ENCODE measurements around the gene MAP1LC3C. TPM values are rescaled to one million over a fixed set of nuclear protein-coding genes. Genes with fewer than 3 reads are reported as not detected.

The MAP1LC3C gene
- total RNA-seq, 2 experiments from 2014 or later = not detected

GRCh38 chr1:241979926-241980325, 19.0 kb downstream of the MAP1LC3C start:
- no peak overlapping the region for H3K4me3 ChIP-seq (ENCODE audit: low read depth, low read length, poor library complexity, severe bottlenecking)
- no TSS peak for BruUV-seq (replicated peaks)
- no peaks in the 10 kb centered on the region for H3K9me2 ChIP-seq (ENCODE audit: insufficient read depth, low read length)
- POLR2A ChIA-PET = interaction anchor here (0.5 to 0.7 kb wide), 2 partner anchors 43 to 88 kb away, joined by 3 to 4 read pairs; no protein-coding TSS in a partner anchor
- no peaks in the 10 kb centered on the region for H3K79me2 ChIP-seq (ENCODE audit: insufficient read depth, low read depth, low read length)
- no peak for DNase-seq (ENCODE audit: low spot score)
- CTCF ChIA-PET (ENCODE audit: unreplicated experiment) = no interaction called here
- no peaks in the 10 kb centered on the region for H3K4me1 ChIP-seq (ENCODE audit: insufficient read depth, low read length, poor library complexity, severe bottlenecking)
- no peak overlapping the region for H2AFZ ChIP-seq (ENCODE audit: low read length)
- H3K27ac ChIP-seq (ENCODE audit: low read depth, low read length, poor library complexity, severe bottlenecking) = no peak overlapping the region
- TF ChIP-seq CTCF (conservative IDR thresholded peaks at IDR 0.05; ENCODE audit: low read length) (no peak), EZH2phosphoT487 (IDR thresholded peaks at IDR 0.05; ENCODE audit: borderline replicate concordance, low read depth, low read length) (no peak)
- H3K4me2 ChIP-seq (ENCODE audit: low read length) = no peak overlapping the region
- H3K9me3 ChIP-seq (ENCODE audit: low read length) = no peaks in the 10 kb centered on the region
- no peaks in the 10 kb centered on the region for H3K36me3 ChIP-seq (ENCODE audit: insufficient read depth, low read length)
- no peaks in the 10 kb centered on the region for H4K20me1 ChIP-seq (ENCODE audit: insufficient read depth, low read length)
- intact Hi-C loops (cut with micrococcal nuclease; ENCODE audit: unreplicated experiment) = no loop called here

- no peak for DNase-seq (ENCODE audit: low spot score)
- intact Hi-C loops (cut with micrococcal nuclease; ENCODE audit: unreplicated experiment) = no loop called here
- H3K4me3 ChIP-seq (ENCODE audit: low read depth, low read length, poor library complexity, severe bottlenecking) = no peak overlapping the region
- no peaks in the 10 kb centered on the region for H3K79me2 ChIP-seq (ENCODE audit: insufficient read depth, low read depth, low read length)
- H4K20me1 ChIP-seq (ENCODE audit: insufficient read depth, low read length) = no peaks in the 10 kb centered on the region
- H3K9me3 ChIP-seq (ENCODE audit: low read length) = no peaks in the 10 kb centered on the region
- no TSS peak for BruUV-seq (replicated peaks)
- no peaks in the 10 kb centered on the region for H3K36me3 ChIP-seq (ENCODE audit: insufficient read depth, low read length)
- TF ChIP-seq EZH2phosphoT487 (IDR thresholded peaks at IDR 0.05; ENCODE audit: borderline replicate concordance, low read depth, low read length) = no peak
- no peak for TF ChIP-seq CTCF (conservative IDR thresholded peaks at IDR 0.05; ENCODE audit: low read length)
- H3K4me2 ChIP-seq (ENCODE audit: low read length) = no peak overlapping the region
- ChIA-PET POLR2A (interaction anchor here (0.7 kb wide), 2 partner anchors 9 to 753 kb away, joined by 3 to 4 read pairs; no protein-coding TSS in a partner anchor), CTCF (ENCODE audit: unreplicated experiment) (no interaction called here)
- no peak overlapping the region for H2AFZ ChIP-seq (ENCODE audit: low read length)
- no peaks in the 10 kb centered on the region for H3K9me2 ChIP-seq (ENCODE audit: insufficient read depth, low read length)
- H3K27ac ChIP-seq (ENCODE audit: low read depth, low read length, poor library complexity, severe bottlenecking) = no peak overlapping the region
- H3K4me1 ChIP-seq (ENCODE audit: insufficient read depth, low read length, poor library complexity, severe bottlenecking) = no peaks in the 10 kb centered on the region
Measured at GRCh38 chr1:241979071-241979470, 19.8 kb downstream of the MAP1LC3C start.

GRCh38 chr1:241976229-241976628, 22.7 kb downstream of the MAP1LC3C start:
- intact Hi-C loops (cut with micrococcal nuclease; ENCODE audit: unreplicated experiment) = no loop called here
- ChIA-PET POLR2A (no interaction called here), CTCF (ENCODE audit: unreplicated experiment) (no interaction called here)
- TF ChIP-seq EZH2phosphoT487 (IDR thresholded peaks at IDR 0.05; ENCODE audit: borderline replicate concordance, low read depth, low read length) (no peak), CTCF (conservative IDR thresholded peaks at IDR 0.05; ENCODE audit: low read length) (no peak)
- Histone ChIP-seq H2AFZ (ENCODE audit: low read length) (no peak overlapping the region), H3K4me3 (ENCODE audit: low read depth, low read length, poor library complexity, severe bottlenecking) (no peak overlapping the region), H4K20me1 (ENCODE audit: insufficient read depth, low read length) (no peaks in the 10 kb centered on the region), H3K36me3 (ENCODE audit: insufficient read depth, low read length) (no peaks in the 10 kb centered on the region), H3K79me2 (ENCODE audit: insufficient read depth, low read depth, low read length) (no peaks in the 10 kb centered on the region), H3K4me2 (ENCODE audit: low read length) (no peak overlapping the region), H3K9me3 (ENCODE audit: low read length) (no peaks in the 10 kb centered on the region), H3K9me2 (ENCODE audit: insufficient read depth, low read length) (no peaks in the 10 kb centered on the region), H3K27ac (ENCODE audit: low read depth, low read length, poor library complexity, severe bottlenecking) (no peak overlapping the region), H3K4me1 (ENCODE audit: insufficient read depth, low read length, poor library complexity, severe bottlenecking) (no peaks in the 10 kb centered on the region)
- DNase-seq (ENCODE audit: low spot score) = no peak
- no TSS peak for BruUV-seq (replicated peaks)

Data from OCI-LY7 (cell line).